Endothelial cell of umbilical vein (primary cell): Measurements from ENCODE around the gene NSD1. TPM values are rescaled to one million over a fixed set of nuclear protein-coding genes. Genes with fewer than 3 reads are reported as not detected.
"Not testable (repeated sequence)": the region's sequence is repeated elsewhere in the genome, so short reads cannot be mapped to it uniquely, and the experiment has no call there.

Experiments used
- BruUV-seq: library from RNA; stranded (reverse); fragments of 400-500 nt; replicated peaks from 2 replicates; lab custom pipeline; 2021; lab: Mats Ljungman, UMichigan
- CTCF ChIA-PET: fragments of 300-600, 350-600 bp; sonication (Branson Sonifier 250); formaldehyde crosslinking; loops from one replicate; lab custom pipeline; 2021; ENCODE audit warnings: antibody characterized with exemption, inconsistent platforms; lab: Charles Lee
- POLR2A ChIA-PET: fragments of 300-600, 350-600 bp; sonication (Branson Sonifier 250); formaldehyde crosslinking; loops from one replicate; lab custom pipeline; 2021; ENCODE audit warnings: antibody characterized with exemption, inconsistent platforms; lab: Charles Lee
- DNase-seq: peaks from one replicate; pipeline ENCODE4 v3.0.0-alpha.2; 2011; ENCODE audit warnings: low read depth, low spot score
- FAIRE-seq: peaks from 2 replicates; lab custom pipeline; 2011; peaks lifted over from hg19 to GRCh38; lab: Jason Lieb, UNC
- H2AFZ ChIP-seq: 2 replicates; pipeline ENCODE4 v1.6.0; 2012; ENCODE audit warnings: low read depth, low read length, control low read depth, inconsistent platforms
- H3K27ac ChIP-seq: 2 replicates; pipeline ENCODE4 v1.5.1; 2011; ENCODE audit warnings: low read depth, mild to moderate bottlenecking, control low read depth, low read length, moderate library complexity; ENCODE audit not compliant: insufficient read depth
- H3K27me3 ChIP-seq, 2 experiments: 2 replicates each; pipeline versions ENCODE4 v1.6.0 to v1.6.1; 2011; ENCODE audit warnings: low read length in 2 of 2, mixed read lengths in 1 of 2; ENCODE audit not compliant: control insufficient read depth in 2 of 2, insufficient read depth in 2 of 2
- H3K36me3 ChIP-seq, 2 experiments: 2 replicates in 1 of 2; 3 replicates in 1 of 2; pipeline ENCODE4 v1.5.1; 2011; ENCODE audit warnings: low read length in 2 of 2, mild to moderate bottlenecking in 1 of 2, moderate library complexity in 1 of 2; ENCODE audit not compliant: control insufficient read depth in 2 of 2, insufficient read depth in 2 of 2; ENCODE audit errors: extremely low read depth in 1 of 2
- H3K4me1 ChIP-seq: 3 replicates; pipeline ENCODE4 v1.5.1; 2011; ENCODE audit warnings: mild to moderate bottlenecking, low read length; ENCODE audit not compliant: control insufficient read depth, insufficient read depth; ENCODE audit errors: extremely low read depth
- H3K4me2 ChIP-seq: 2 replicates; pipeline ENCODE4 v1.6.1; 2011; ENCODE audit warnings: low read length, control low read depth, mixed read lengths; ENCODE audit not compliant: insufficient read depth
- H3K4me3 ChIP-seq, 3 experiments: fragments of 200-600 bp in 1 of 3; sonication (generic), shearing (Covaris generic) in 1 of 3; replicated peaks in 1 of 3; 2 replicates each; pipeline ENCODE4 v1.5.1; 2011 to 2016; ENCODE audit warnings: control low read depth in 3 of 3, low read length in 3 of 3, mild to moderate bottlenecking in 2 of 3, inconsistent platforms in 1 of 3, low read depth in 1 of 3, moderate library complexity in 1 of 3; ENCODE audit not compliant: insufficient read depth in 1 of 3
- H3K79me2 ChIP-seq: 2 replicates; pipeline ENCODE4 v1.6.0; 2012; ENCODE audit warnings: low read length, inconsistent platforms; ENCODE audit not compliant: control insufficient read depth, insufficient read depth
- H3K9ac ChIP-seq: replicated peaks from 2 replicates; pipeline ENCODE3; 2011; ENCODE audit warnings: low read length, control low read depth; ENCODE audit not compliant: insufficient read depth; ENCODE audit errors: extremely low read depth
- H3K9me1 ChIP-seq: replicated peaks from 3 replicates; pipeline ENCODE4 v1.6.0; 2011; ENCODE audit warnings: mild to moderate bottlenecking, low read length; ENCODE audit not compliant: control insufficient read depth, insufficient read depth; ENCODE audit errors: extremely low read depth
- H3K9me3 ChIP-seq: replicated peaks from 2 replicates; pipeline ENCODE4 v1.5.1; 2012; ENCODE audit warnings: low read length, inconsistent platforms; ENCODE audit not compliant: control insufficient read depth, insufficient read depth
- H4K20me1 ChIP-seq: replicated peaks from 2 replicates; pipeline ENCODE3; 2011; ENCODE audit warnings: mild to moderate bottlenecking, low read length; ENCODE audit not compliant: control insufficient read depth, insufficient read depth; ENCODE audit errors: extremely low read depth
- FOS ChIP-seq: IDR thresholded peaks from 2 replicates; pipeline ENCODE4 v1.6.1; 2011; ENCODE audit warnings: mild to moderate bottlenecking, low read length, moderate library complexity, borderline replicate concordance; ENCODE audit not compliant: insufficient read depth
- POLR2A ChIP-seq: IDR thresholded peaks from 2 replicates; pipeline ENCODE4 v1.6.1; 2012; ENCODE audit warnings: low read depth, mild to moderate bottlenecking, control low read depth, low read length
- dilution Hi-C: fragments of 300-500 bp; cut with MboI; formaldehyde crosslinking; loops from one replicate; pipeline ENCODE4 v1.15.0; 2019; ENCODE audit warnings: low sequenced_read_pairs; ENCODE audit not compliant: extremely low pct_ligation_motif_present
- intact Hi-C: fragments of 100-400 bp; cut with micrococcal nuclease; formaldehyde crosslinking; loops from one replicate; pipeline ENCODE4 v1.10.0; 2022
- polyA plus RNA-seq, 4 experiments: library from polyadenylated mRNA; depleted of rRNA in 3 of 4; stranded (reverse) in 3 of 4; unstranded in 1 of 4; fragments of >200 nt; gene quantifications; 2 replicates each; pipeline versions ENCODE4 v1.2.1 to v1.2.3, GENCODE V29; 2011 to 2012; ENCODE audit warnings: missing spikeins in 1 of 4
- total RNA-seq: library from RNA; stranded (reverse); gene quantifications from 2 replicates; pipeline ENCODE4 v1.2.3, GENCODE V29; 2021

NSD1 gene
- total and polyA plus RNA-seq, 2 donors (not counting 3 experiments of a cell fraction or from before 2014, with no cell fraction given): 14.4 to 90.4 TPM

- FAIRE-seq, H4K20me1 ChIP-seq, dilution Hi-C loops, H3K27ac ChIP-seq, H3K9ac ChIP-seq, POLR2A ChIA-PET, BruUV-seq, H3K4me3 ChIP-seq, H3K27me3 ChIP-seq, intact Hi-C loops, H3K4me2 ChIP-seq, DNase-seq, H2AFZ ChIP-seq, H3K9me3 ChIP-seq, CTCF ChIA-PET, H3K9me1 ChIP-seq: not testable (repeated sequence)
- peaks cover 0 to 21% of the 10 kb centered on the region in 2 experiments for H3K36me3 ChIP-seq
- H3K4me1 ChIP-seq: peaks cover 32% of the 10 kb centered on the region
- H3K79me2 ChIP-seq: peaks cover 44% of the 10 kb centered on the region
Observed at GRCh38 chr5:177306103-177306640, 172.6 kb downstream of the NSD1 start.

DNA sequence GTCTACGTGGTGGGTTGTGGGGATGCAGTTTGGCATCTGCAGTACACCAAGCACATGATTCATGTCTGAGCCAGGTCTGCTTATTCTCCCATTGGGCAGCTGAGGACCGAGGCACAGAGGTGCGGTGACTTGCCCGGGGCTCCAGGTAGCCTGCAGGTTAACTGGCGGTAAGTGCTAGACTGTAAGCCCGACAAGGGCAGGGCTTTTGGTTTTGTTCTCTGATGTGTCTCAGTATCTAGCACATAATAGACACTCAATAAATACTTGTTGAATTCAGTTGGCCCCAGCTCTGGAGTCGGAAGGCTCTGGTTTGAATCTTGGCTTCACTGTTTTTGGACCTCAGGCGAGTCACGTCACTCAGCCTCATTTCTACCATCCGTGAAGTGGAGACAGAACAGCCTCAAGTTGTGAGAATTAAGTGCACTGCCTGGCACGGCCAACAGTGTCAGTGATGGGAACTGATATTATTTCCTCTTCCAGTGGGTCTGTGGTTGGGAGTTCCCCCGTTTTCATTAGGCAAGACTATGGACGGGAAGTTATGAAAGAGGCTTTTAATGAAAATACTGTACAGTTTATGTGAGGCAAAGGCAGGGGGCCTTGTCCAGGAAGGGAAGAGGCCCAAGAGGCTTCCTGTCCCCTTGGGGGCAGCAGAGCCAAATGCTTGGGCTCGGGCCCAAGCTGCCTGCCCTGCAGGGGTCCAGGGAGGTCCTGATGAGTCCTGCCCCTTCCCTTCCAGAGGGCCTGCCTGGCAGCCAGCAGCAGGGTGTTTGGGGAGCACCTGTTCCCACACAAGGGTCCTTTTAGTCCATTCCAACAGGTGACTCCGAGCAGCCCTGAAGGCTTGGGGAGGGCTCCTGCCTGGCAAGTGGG is 173.3 kb downstream of the NSD1 start:
- dilution Hi-C loops (no loop called here), intact Hi-C loops (no loop called here)
- H3K36me3 ChIP-seq: peaks cover 0 to 14% of the 10 kb centered on the region in 2 experiments
- peaks cover 47% of the 10 kb centered on the region for H3K79me2 ChIP-seq
- H3K4me2 ChIP-seq: no peak overlapping the region
- H4K20me1 ChIP-seq: no peaks in the 10 kb centered on the region
- ChIA-PET CTCF (interaction anchor here (1.3 kb wide), 1 partner anchor 193 kb away, joined by 4 read pairs; no protein-coding TSS in a partner anchor), POLR2A (no interaction called here)
- no peaks in the 10 kb centered on the region for H3K27me3 ChIP-seq
- no peaks in the 10 kb centered on the region for H3K9me3 ChIP-seq
- H3K27ac ChIP-seq: no peak overlapping the region
- H2AFZ ChIP-seq: no peak overlapping the region
- TF ChIP-seq POLR2A: peak; percentile 24
- TF ChIP-seq FOS: no peak
- DNase-seq (no peak), FAIRE-seq (no peak)
- no peak overlapping the region for H3K4me3 ChIP-seq
- H3K9me1 ChIP-seq: no peaks in the 10 kb centered on the region
- no TSS peak for BruUV-seq
- peaks cover 32% of the 10 kb centered on the region for H3K4me1 ChIP-seq
- H3K9ac ChIP-seq: no peak overlapping the region
